CD1c-positive myeloid dendritic cell (primary cell): ENCODE measurements around the gene PHAX.
A peak's percentile ranks its signal among the peaks of the same experiment; 100 is the strongest.
"Not testable (repeated sequence)": the region's sequence is repeated elsewhere in the genome, so short reads cannot be mapped to it uniquely, and the experiment has no call there.

Experiments used
- DNase-seq: peaks from one replicate; pipeline ENCODE4 v3.0.0-alpha.2; 2016; ENCODE audit errors: extremely low spot score

The PHAX gene

GRCh38 chr5:126600631-126601511 is at the start of gene PHAX:
TSS of gene PHAX (plus strand) at chr5:126600947. CDS start at chr5:126600963, 16 bp downstream.
- DNase-seq, result peak; percentile 85

GRCh38 chr5:126552614-126553013 is 48.1 kb upstream of the PHAX start:
- DNase-seq, result no peak

GRCh38 chr5:126555101-126555500 is 45.6 kb upstream of the PHAX start:
- DNase-seq, result not testable (repeated sequence)

GRCh38 chr5:126561908-126562307 is 38.8 kb upstream of the PHAX start:
- DNase-seq, result no peak

GRCh38 chr5:126562823-126563222 is 37.9 kb upstream of the PHAX start:
- no peak for DNase-seq

GRCh38 chr5:126568206-126568755 is 32.5 kb upstream of the PHAX start:
- DNase-seq, result no peak

- no peak for DNase-seq
Observed at GRCh38 chr5:126575644-126576043, 25.1 kb upstream of the PHAX start.

- no peak for DNase-seq
Observed at GRCh38 chr5:126576974-126577373, 23.8 kb upstream of the PHAX start.

- no peak for DNase-seq
Observed at GRCh38 chr5:126577415-126577814, 23.3 kb upstream of the PHAX start.

- DNase-seq, result no peak
Observed at GRCh38 chr5:126579716-126580115, 21.0 kb upstream of the PHAX start.

- no peak for DNase-seq
Observed at GRCh38 chr5:126583761-126584160, 17.0 kb upstream of the PHAX start.

GRCh38 chr5:126587551-126588390 is 13.0 kb upstream of the PHAX start:
- DNase-seq, result no peak

- DNase-seq, result no peak
Observed at GRCh38 chr5:126589536-126590297, 11.0 kb upstream of the PHAX start.

- no peak for DNase-seq
Observed at GRCh38 chr5:126591549-126591948, 9.2 kb upstream of the PHAX start.

- peak; percentile 21 for DNase-seq
Observed at GRCh38 chr5:126594748-126595485, 5.8 kb upstream of the PHAX start, which contains the start of gene ALDH7A1. TSS of gene ALDH7A1 (minus strand) at chr5:126595219. CDS start at chr5:126595198, 21 bp downstream.

- no peak for DNase-seq
Observed at GRCh38 chr5:126595486-126596083, 5.2 kb upstream of the PHAX start.

GRCh38 chr5:126597156-126597555 is 3.6 kb upstream of the PHAX start:
- DNase-seq, result no peak

- DNase-seq, result no peak
Observed at GRCh38 chr5:126599499-126599898, 1.2 kb upstream of the PHAX start.

- DNase-seq, result not testable (repeated sequence)
Observed at GRCh38 chr5:126599971-126600630, 646 bp upstream of the PHAX start.
